GM18517 (cell line): ENCODE data around the gene FXR2.

Experiments used
- ATAC-seq: cut with Tn5 transposase; IDR thresholded peaks from one replicate; pipeline ENCODE4 v1.9.1; 2021; ENCODE audit warnings: mild to moderate bottlenecking, moderate library complexity; ENCODE audit not compliant: unreplicated experiment

Gene FXR2

DNA sequence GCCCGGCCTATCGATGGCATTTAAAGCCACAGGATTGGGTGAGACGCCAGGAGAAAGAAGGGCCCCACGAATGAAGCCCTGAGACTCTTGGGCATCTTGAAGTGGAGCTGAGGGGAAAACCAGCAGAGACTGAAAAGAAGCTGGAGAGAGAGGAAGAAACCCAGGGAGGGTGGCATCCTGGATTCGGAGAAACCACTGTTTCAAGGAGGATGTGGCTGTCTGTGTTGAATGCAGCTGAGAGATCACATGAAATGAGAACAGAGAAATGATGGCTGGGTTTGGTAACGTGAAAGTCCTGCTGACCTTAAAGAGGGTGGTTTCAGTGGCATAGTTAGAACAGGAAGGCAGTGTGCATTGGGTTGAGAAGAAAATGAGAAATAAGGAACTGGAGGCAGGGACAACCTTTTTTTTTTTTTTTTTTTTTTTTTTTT is 62.1 kb downstream of the FXR2 start:
- ATAC-seq = peak; percentile 69

DNA sequence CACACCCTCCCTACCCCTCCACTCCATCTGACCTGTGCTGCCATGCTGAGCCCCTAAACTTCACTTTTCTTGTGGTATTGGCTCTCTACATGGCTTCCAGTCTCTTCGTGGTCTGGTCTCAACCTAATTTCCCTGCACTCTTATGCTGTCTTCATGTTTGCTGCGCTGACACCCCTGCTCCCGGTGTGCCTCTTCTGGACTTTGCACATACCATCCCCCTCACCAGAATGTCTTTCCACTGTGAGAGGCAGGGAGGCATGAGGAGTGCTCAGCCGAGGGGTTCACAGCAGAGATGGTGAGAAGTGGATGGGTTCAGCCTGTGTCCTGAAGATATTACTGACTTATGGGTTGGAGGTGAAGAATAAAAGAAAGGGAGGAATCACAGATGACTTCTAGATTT is 63.3 kb downstream of the FXR2 start:
- no peak for ATAC-seq

DNA sequence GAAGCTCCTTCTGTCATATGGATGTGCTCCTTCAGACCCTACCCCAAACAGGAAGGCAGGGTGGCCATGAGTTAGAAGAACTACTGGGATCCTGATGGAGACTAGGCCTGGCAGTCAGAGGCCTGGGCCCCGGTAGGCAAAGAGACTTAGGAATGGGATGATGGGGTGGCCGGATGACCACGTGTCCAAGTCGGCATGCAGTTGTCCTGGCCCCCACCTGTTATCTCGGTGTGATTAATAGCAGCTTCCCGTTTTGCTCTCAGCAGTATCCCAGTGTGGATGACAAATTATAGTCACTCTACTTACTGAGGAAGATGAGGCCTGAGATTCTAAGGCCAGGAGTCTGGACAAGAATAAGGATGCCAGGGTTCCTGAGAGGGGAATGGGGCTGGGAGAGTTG is 64.4 kb downstream of the FXR2 start:
- no peak for ATAC-seq

DNA sequence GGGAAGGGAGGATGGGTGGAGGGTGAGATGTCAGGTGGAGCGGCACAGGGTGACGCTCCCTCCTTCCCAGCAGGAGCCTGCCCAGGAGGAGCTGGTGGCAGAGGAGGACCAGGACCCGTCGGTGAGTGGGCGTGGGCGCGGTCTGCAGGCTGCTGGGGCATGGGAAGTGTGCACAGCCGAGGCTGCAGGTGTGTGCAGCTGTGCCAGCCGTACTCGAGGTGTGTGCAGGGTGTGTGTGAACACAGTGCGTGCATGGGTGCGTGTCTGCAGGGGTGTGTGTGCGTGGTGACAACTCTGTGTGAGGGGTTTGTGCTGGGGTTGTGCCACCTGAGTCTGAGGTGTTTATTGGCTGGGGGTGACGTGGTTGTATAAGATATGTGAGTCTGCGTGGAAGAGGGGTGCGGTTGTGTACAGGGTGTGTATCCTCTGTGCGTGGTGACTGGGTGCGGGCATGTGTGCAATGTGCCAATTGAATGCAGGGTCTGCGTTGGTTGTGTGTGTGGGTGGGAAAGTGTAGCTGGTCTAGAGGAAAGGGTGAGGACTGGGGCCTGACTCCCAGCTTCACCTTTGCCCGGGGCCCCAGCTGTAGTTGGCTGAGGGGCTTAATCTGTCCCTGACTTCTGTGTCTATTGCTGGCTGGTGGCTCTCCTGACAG is 65.2 kb downstream of the FXR2 start:
- no peak for ATAC-seq

DNA sequence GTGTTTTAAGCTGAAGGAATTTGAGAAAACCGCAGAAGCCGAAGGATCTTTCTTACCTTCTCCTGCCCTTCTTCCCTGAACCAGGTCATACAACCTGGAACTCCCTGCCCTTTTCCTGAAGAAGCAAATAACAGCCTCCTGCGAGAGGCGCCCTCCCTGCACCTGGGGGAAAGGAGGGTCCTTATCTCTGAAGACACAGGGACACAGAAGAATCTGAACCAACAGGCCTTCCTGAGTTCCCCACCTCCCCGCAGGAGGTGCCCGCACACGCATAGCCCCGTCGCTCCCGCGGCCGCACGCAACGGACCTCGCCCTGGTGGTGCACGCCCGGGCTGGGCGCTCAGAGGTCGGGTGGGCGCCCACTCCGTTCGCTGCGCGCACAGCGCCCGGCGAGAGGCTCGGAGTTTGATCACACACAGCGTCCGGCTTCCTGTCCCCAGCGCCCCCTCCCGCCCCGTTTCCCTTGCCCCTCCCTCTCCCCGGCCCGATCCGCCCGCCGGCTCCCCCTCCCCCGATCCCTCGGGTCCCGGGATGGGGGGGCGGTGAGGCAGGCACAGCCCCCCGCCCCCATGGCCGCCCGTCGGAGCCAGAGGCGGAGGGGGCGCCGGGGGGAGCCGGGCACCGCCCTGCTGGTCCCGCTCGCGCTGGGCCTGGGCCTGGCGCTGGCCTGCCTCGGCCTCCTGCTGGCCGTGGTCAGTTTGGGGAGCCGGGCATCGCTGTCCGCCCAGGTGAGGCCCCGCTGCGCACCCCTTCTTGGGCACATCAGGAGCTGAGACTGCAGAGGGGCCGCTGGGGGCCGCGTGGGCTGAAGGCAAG is 65.9 kb downstream of the FXR2 start, which contains the start of gene TNFSF12:
Gene TNFSF12 (plus strand): TSS at position 474 of the 816 bp plus-strand sequence. CDS start 96 bp downstream, at position 570.
- ATAC-seq = no peak

DNA sequence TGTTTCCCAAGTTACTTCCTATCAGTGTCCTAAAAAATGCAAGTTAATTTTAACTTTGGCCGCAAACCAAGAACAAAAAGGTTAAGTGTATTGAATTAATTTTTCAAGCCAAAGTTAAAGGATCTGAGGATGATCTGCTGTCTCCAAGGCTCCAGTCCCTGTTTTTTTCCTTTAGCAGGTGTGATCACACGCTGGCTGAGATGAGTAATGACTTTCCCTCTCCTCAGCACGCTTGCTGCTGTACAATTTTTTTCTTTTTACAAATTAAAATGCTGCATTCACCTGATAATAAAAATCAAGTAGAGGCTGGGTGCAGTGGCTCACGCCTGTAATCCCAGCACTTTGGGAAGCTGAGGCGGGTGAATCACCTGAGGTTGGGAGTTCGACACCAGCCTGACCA is 69.8 kb downstream of the FXR2 start:
- ATAC-seq = no peak
